ENCODE data around the gene POU2F1.

GRCh38 chr1:167328816-167329483 is 108.3 kb downstream of the POU2F1 start:
- no peak for TF ChIP-seq CTCF (IDR thresholded peaks at IDR 0.05)
- TF ChIP-seq POLR2A (IDR thresholded peaks at IDR 0.05): no peak
- TF ChIP-seq POLR2AphosphoS5 (IDR thresholded peaks at IDR 0.05): no peak
- TF ChIP-seq EP300 (IDR thresholded peaks at IDR 0.05): no peak

All from suprapubic skin (tissue), 4 donors.